ENCODE results near the gene TRNP1. TPM values are rescaled to one million over a fixed set of nuclear protein-coding genes. Genes with fewer than 3 reads are reported as not detected.

Gene TRNP1
- total RNA-seq, 1 donor from 2014 or later, result 2.0 TPM

GRCh38 chr1:27003745-27004470 is 10.4 kb downstream of the TRNP1 start:
- DNase-seq (ENCODE audit: low spot score), result no peak
- Histone ChIP-seq H3K27ac (no peak overlapping the region), H3K4me3 (no peak overlapping the region), H3K4me2 (peak overlapping the region; percentile 12), H3K79me2 (ENCODE audit: low read depth) (peaks cover 5% of the 10 kb centered on the region), H3K9ac (no peak overlapping the region), H3K4me1 (peaks cover 37% of the 10 kb centered on the region), H3K27me3 (no peaks in the 10 kb centered on the region), H2AFZ (replicated peaks) (no peak overlapping the region), H3F3A (ENCODE audit: low read depth) (peaks cover 29% of the 10 kb centered on the region), H4K20me1 (ENCODE audit: low read depth) (no peaks in the 10 kb centered on the region), H3K9me3 (ENCODE audit: low read depth) (no peaks in the 10 kb centered on the region), H3K36me3 (no peaks in the 10 kb centered on the region)
- Mint-ChIP-seq H3K36me3 (peaks cover 2% of the 10 kb centered on the region), H3K4me3 (peak overlapping the region; percentile 42), H3K27me3 (ENCODE audit: insufficient read depth, low read depth) (peaks cover 7% of the 10 kb centered on the region), H3K9me3 (no peaks in the 10 kb centered on the region), H3K4me1 (peaks cover 77% of the 10 kb centered on the region), H3K27ac (peak overlapping the region; percentile 94)
- TF ChIP-seq EZH2phosphoT487 (IDR thresholded peaks at IDR 0.05), result no peak
- TF ChIP-seq CTCF (IDR thresholded peaks at IDR 0.05), result no peak
- no peak for TF ChIP-seq EZH2 (IDR thresholded peaks at IDR 0.05)

- peaks cover 5% of the 10 kb centered on the region for H4K20me1 ChIP-seq (ENCODE audit: low read depth)
- H3K4me3 ChIP-seq, result no peak overlapping the region
- H3K79me2 ChIP-seq (ENCODE audit: low read depth), result peaks cover 12% of the 10 kb centered on the region
- H2AFZ ChIP-seq (replicated peaks), result no peak overlapping the region
- H3K4me1 Mint-ChIP-seq, result peaks cover 75% of the 10 kb centered on the region
- H3F3A ChIP-seq (ENCODE audit: low read depth), result peaks cover 22% of the 10 kb centered on the region
- H3K27ac ChIP-seq, result no peak overlapping the region
- H3K27me3 Mint-ChIP-seq (ENCODE audit: insufficient read depth, low read depth), result peaks cover 7% of the 10 kb centered on the region
- peak overlapping the region; percentile 12 for H3K4me2 ChIP-seq
- TF ChIP-seq CTCF (IDR thresholded peaks at IDR 0.05) (no peak), EZH2 (IDR thresholded peaks at IDR 0.05) (no peak), EZH2phosphoT487 (IDR thresholded peaks at IDR 0.05) (no peak)
- H3K36me3 ChIP-seq, result no peaks in the 10 kb centered on the region
- no peak for DNase-seq (ENCODE audit: low spot score)
- H3K4me1 ChIP-seq, result peaks cover 31% of the 10 kb centered on the region
- no peaks in the 10 kb centered on the region for H3K9me3 Mint-ChIP-seq
- H3K4me3 Mint-ChIP-seq, result peak overlapping the region; percentile 42
- H3K27me3 ChIP-seq, result no peaks in the 10 kb centered on the region
- peak overlapping the region; percentile 94 for H3K27ac Mint-ChIP-seq
- peaks cover 2% of the 10 kb centered on the region for H3K36me3 Mint-ChIP-seq
- H3K9me3 ChIP-seq (ENCODE audit: low read depth), result no peaks in the 10 kb centered on the region
- no peak overlapping the region for H3K9ac ChIP-seq
These were observed 11.1 kb downstream of the TRNP1 start for GRCh38 chr1:27004471-27005165.

- Histone ChIP-seq H3K4me2 (no peak overlapping the region), H3K36me3 (no peaks in the 10 kb centered on the region), H3K4me3 (no peak overlapping the region), H3K9me3 (ENCODE audit: low read depth) (no peaks in the 10 kb centered on the region), H3K27ac (no peak overlapping the region), H3K4me1 (peaks cover 31% of the 10 kb centered on the region), H2AFZ (replicated peaks) (no peak overlapping the region), H3F3A (ENCODE audit: low read depth) (peaks cover 22% of the 10 kb centered on the region), H3K9ac (no peak overlapping the region), H4K20me1 (ENCODE audit: low read depth) (peaks cover 10% of the 10 kb centered on the region), H3K27me3 (no peaks in the 10 kb centered on the region), H3K79me2 (ENCODE audit: low read depth) (peaks cover 17% of the 10 kb centered on the region)
- Mint-ChIP-seq H3K27ac (no peak overlapping the region), H3K27me3 (ENCODE audit: insufficient read depth, low read depth) (peaks cover 7% of the 10 kb centered on the region), H3K4me3 (peak overlapping the region; percentile 27), H3K9me3 (no peaks in the 10 kb centered on the region), H3K36me3 (peaks cover 2% of the 10 kb centered on the region), H3K4me1 (peaks cover 75% of the 10 kb centered on the region)
- no peak for TF ChIP-seq EZH2 (IDR thresholded peaks at IDR 0.05)
- no peak for TF ChIP-seq CTCF (IDR thresholded peaks at IDR 0.05)
- TF ChIP-seq EZH2phosphoT487 (IDR thresholded peaks at IDR 0.05), result no peak
- no peak for DNase-seq (ENCODE audit: low spot score)
These were observed 11.7 kb downstream of the TRNP1 start for GRCh38 chr1:27005166-27005530.

Measured in neural progenitor cell (in vitro differentiated cells).